Heart right ventricle (tissue), 16 donors: ENCODE measurements around the gene CELA2B. TPM values are rescaled to one million over a fixed set of nuclear protein-coding genes. Genes with fewer than 3 reads are reported as not detected.
A peak's percentile ranks its signal among the peaks of the same experiment; 100 is the strongest.

ENCODE experiments used
- ATAC-seq, 8 donors: fragments of 200-7000 bp; cut with Tn5 transposase; one replicate each; pipeline ENCODE4 v1.9.1; 2020; ENCODE audit warnings: mild to moderate bottlenecking in 8 of 8, moderate library complexity in 8 of 8, moderate number of reproducible peaks in 1 of 8
- DNase-seq, 2 donors: peaks; one replicate each; pipeline ENCODE4 v3.0.0-alpha.2; 2020
- H3K27ac ChIP-seq, 10 donors: fragments of 200-600 bp; sonication (generic) in 2 of 10; one replicate each; pipeline versions ENCODE4 v1.5.0 to v1.8.0; 2020 to 2022; ENCODE audit warnings: mild to moderate bottlenecking in 3 of 10
- H3K27me3 ChIP-seq, 7 donors: fragments of 200-600 bp; one replicate each; pipeline ENCODE4 v1.8.0; 2021 to 2022; ENCODE audit warnings: mild to moderate bottlenecking in 2 of 7
- H3K36me3 ChIP-seq, 9 donors: fragments of 200-600 bp; sonication (generic) in 1 of 9; one replicate each; pipeline versions ENCODE4 v1.5.0 to v1.8.0; 2020 to 2022; ENCODE audit warnings: mild to moderate bottlenecking in 2 of 9
- H3K4me1 ChIP-seq, 9 donors: fragments of 200-600 bp; sonication (generic) in 1 of 9; one replicate each; pipeline versions ENCODE4 v1.5.0 to v1.8.0; 2020 to 2022; ENCODE audit warnings: mild to moderate bottlenecking in 4 of 9
- H3K4me3 ChIP-seq, 10 donors: fragments of 200-600 bp; sonication (generic) in 2 of 10; one replicate each; pipeline versions ENCODE4 v1.5.0 to v1.8.0; 2020 to 2022; ENCODE audit warnings: mild to moderate bottlenecking in 7 of 10, moderate library complexity in 2 of 10
- H3K9me3 ChIP-seq, 11 donors: fragments of 200-600 bp in 10 of 11; sonication (generic) in 2 of 11; one replicate each; pipeline versions ENCODE4 v1.5.0 to v1.8.0; 2013 to 2022; ENCODE audit warnings: mild to moderate bottlenecking in 2 of 11, control low read depth in 1 of 11, moderate library complexity in 1 of 11
- CTCF ChIP-seq, 9 donors: fragments of 200-600 bp; sonication (generic) in 2 of 9; IDR thresholded peaks; one replicate each; pipeline versions ENCODE4 v1.5.0 to v1.8.0; 2021 to 2022; ENCODE audit warnings: antibody characterized with exemption in 9 of 9, mild to moderate bottlenecking in 5 of 9, moderate library complexity in 1 of 9
- WGBS, 2 donors: extraction: QIAGEN DNeasy Blood & Tissue Kit; methylation state at CpG; one replicate each; pipeline ENCODE4 v1.1.7; 2013; ENCODE audit warnings: inconsistent platforms in 1 of 2; 5-methylcytosine and 5-hydroxymethylcytosine counted together
- intact Hi-C, 10 donors: fragments of 100-400 bp; cut with DNase I; formaldehyde crosslinking; loops; one replicate each; pipeline versions ENCODE4 v1.11.1 to v1.14.2; 2022
- polyA plus RNA-seq, 2 donors: library from polyadenylated mRNA; stranded (reverse); fragments of 200-250 nt; gene quantifications; one replicate each; pipeline ENCODE4 v1.2.3, GENCODE V29; 2013
- total RNA-seq, 10 donors: library from RNA; stranded (reverse); fragmentation: NEBNext Ultra II Directional in 3 of 10; extraction: Animal tissue kit (Norgen Biotek cat#: 25700) in 3 of 10; gene quantifications; one replicate each; pipeline versions ENCODE4 v1.2.1 to v1.2.4, GENCODE V29; 2021 to 2023
- donor health status: Arrhythmogenic right ventricular cardiomyopathy.
- donor health status: ischemic (EF 13 %, LVEDD 7.1; RV severe dilation, severe dysfunction).
- donor health status: healthy with polysubstance abuse.
- donor health status: DM: no; HTN: yes; CAD: no.
- donor health status: DM: no; HTN: no; CAD: no.
- donor health status: ischemic (EF 25% LVEDD 6.9; RV normal size, moderate dysfunction).
- donor health status: ischemic (EF 25% LVEDD 5.7; RV mildly dilated, moderate dysfunction).
- donor health status: healthy.
- donor health status: DM: yes; HTN: yes; CAD: no.
- donor health status: Ischemic cardiomyopathy.
- donor health status: ischemic (EF 35%, LVEDD 5.7; RV mildly dilated, moderate dysfunction).
- donor health status: nonischemic (EF 11% LVEDD 7.7; RV severe dilation, severe dysfunction).
- donor health status: DM: yes; HTN: yes; CAD: no.
- donor health status: PGD.
- donor health status: ischemic (EF 29% LVEDD 5.4; RV normal size, mild dysfunction).
- donor health status: nonischemic (EF 23%, LVEDD 6.1; RV moderate dilation, normal function).

Gene CELA2B
- total and polyA plus RNA-seq, 12 donors = not detected

GRCh38 chr1:15500184-15501178, 24.6 kb downstream of the CELA2B start:
- Histone ChIP-seq H3K9me3 (peaks cover 0 to 9% (median 0%) of the 10 kb centered on the region in 11 donors), H3K4me1 (no peaks in the 10 kb centered on the region), H3K4me3 (no peak overlapping the region), H3K36me3 (peaks cover 0 to 80% (median 7%) of the 10 kb centered on the region in 9 donors), H3K27me3 (no peaks in the 10 kb centered on the region), H3K27ac (no peak overlapping the region)
- intact Hi-C loops = loop anchor here in 4 of 10 donors (5.0 to 10.0 kb wide), 2 partner anchors 176 to 178 kb away; no protein-coding TSS in a partner anchor
- WGBS, 2 donors = 78 to 85% methylated on average over 19 of the region's 19 CpGs
- no peak for DNase-seq
- ATAC-seq = peak in 1 of 8 donors; percentile 16
- TF ChIP-seq CTCF (IDR thresholded peaks at IDR 0.05) = no peak

DNA sequence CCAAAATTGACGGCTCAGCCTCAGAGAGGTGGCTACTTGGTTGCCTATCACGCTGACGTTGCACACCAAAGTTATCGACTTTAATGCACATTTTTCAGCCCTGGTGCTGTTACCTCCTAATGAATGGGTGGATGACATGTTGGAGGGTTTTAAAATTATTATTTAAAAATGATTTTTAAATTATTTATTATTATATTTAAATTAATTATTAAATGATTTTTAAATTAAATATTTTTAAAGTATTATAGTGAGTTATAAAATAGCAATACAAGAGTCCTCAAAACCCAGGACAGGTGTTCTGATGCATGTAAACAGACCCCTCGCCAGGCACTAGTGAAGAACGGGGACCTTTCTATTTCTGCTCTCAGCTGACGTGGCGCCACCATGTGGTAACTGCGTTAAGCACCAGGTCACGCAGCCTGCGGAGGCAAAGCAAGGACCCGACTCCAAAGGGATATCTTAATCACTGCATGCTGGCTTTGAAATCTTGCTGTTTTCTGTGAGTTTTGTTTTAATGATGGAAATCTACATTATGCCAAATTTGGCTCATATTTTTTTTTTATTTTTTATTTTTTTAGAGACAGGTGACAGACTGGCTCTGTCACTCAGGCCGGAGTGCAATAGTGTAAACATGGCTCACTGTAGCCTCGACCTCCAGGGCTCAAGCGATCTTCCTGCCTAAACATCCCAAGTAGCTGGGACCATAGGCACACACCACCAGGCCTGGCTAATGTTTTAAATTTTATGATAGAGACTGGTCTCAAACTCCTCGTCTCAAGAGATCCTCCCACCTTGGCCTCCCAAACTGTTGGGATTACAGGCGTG, 25.5 kb downstream of the CELA2B start:
- DNase-seq (peak; percentile 50 to 57), ATAC-seq (peak in 4 of 8 donors; percentile 50 to 78 (median 64))
- TF ChIP-seq CTCF (IDR thresholded peaks at IDR 0.05) = peak; percentile 26 to 77 (median 64)
- H3K27ac ChIP-seq = no peak overlapping the region
- H3K36me3 ChIP-seq = peaks cover 0 to 78% (median 7%) of the 10 kb centered on the region in 9 donors
- intact Hi-C loops = loop anchor here in 4 of 10 donors (5.0 to 10.0 kb wide), 2 partner anchors 177 to 179 kb away; no protein-coding TSS in a partner anchor
- 65% methylated on average over 17 of the region's 17 CpGs for WGBS, 2 donors
- H3K27me3 ChIP-seq = no peaks in the 10 kb centered on the region
- no peak overlapping the region for H3K4me3 ChIP-seq
- H3K4me1 ChIP-seq = peaks cover 0 to under 1% (median 0%) of the 10 kb centered on the region in 9 donors
- peaks cover 0 to 9% (median 0%) of the 10 kb centered on the region in 11 donors for H3K9me3 ChIP-seq

GRCh38 chr1:15504436-15504835, 28.5 kb downstream of the CELA2B start:
- Histone ChIP-seq H3K27me3 (no peaks in the 10 kb centered on the region), H3K27ac (no peak overlapping the region), H3K4me3 (no peak overlapping the region), H3K9me3 (no peaks in the 10 kb centered on the region), H3K36me3 (peaks cover 0 to 73% (median 11%) of the 10 kb centered on the region in 9 donors), H3K4me1 (peaks cover 0 to 23% (median 7%) of the 10 kb centered on the region in 9 donors)
- intact Hi-C loops = loop anchor here in 4 of 10 donors (5.0 to 10.0 kb wide), 2 partner anchors 180 to 182 kb away; no protein-coding TSS in a partner anchor
- 93 to 97% methylated on average over 4 of the region's 4 CpGs for WGBS, 2 donors
- ATAC-seq (no peak), DNase-seq (no peak)
- no peak for TF ChIP-seq CTCF (IDR thresholded peaks at IDR 0.05)

DNA sequence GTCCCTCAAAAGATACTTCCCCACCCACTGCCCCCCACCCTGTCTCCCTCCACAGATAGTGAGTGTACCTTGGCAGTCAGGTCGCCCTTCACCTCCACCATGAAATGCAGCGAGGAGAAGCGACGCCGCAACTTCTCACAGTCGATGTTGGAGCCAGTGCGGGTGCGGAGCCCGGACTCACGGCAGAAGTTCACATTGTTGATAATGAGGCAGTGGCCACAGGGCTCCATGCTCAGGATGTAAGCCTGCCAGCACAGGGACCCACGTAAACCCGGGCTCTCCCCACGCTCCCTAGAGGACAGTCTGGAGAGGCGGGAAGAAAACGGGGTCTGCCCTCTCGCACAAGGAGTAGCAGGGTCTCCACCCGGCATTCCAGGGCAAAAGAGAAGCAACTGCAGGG, 30.9 kb downstream of the CELA2B start:
- Histone ChIP-seq H3K4me1 (peaks cover 0 to 23% (median 7%) of the 10 kb centered on the region in 9 donors), H3K4me3 (no peak overlapping the region), H3K36me3 (peaks cover 0 to 60% (median 11%) of the 10 kb centered on the region in 9 donors), H3K9me3 (no peaks in the 10 kb centered on the region), H3K27me3 (no peaks in the 10 kb centered on the region), H3K27ac (peak overlapping the region in 2 of 10 donors; percentile 9 to 35)
- intact Hi-C loops = loop anchor here in 3 of 10 donors (10.0 kb wide), 1 partner anchor 182 kb away; no protein-coding TSS in a partner anchor
- peak in 2 of 8 donors; percentile 3 to 31 for ATAC-seq
- no peak for DNase-seq
- 90 to 92% methylated on average over 17 of the region's 17 CpGs for WGBS, 2 donors
- no peak for TF ChIP-seq CTCF (IDR thresholded peaks at IDR 0.05)
